ENCODE measurements around the gene NFKBIL1. TPM values are rescaled to one million over a fixed set of nuclear protein-coding genes. Genes with fewer than 3 reads are reported as not detected.
"Not testable (repeated sequence)": the region's sequence is repeated elsewhere in the genome, so short reads cannot be mapped to it uniquely, and the experiment has no call there.

The NFKBIL1 gene
- total RNA-seq (2014; rRNA removed; shearing (Covaris generic); ENCODE audit: low replicate concordance), result 21.8 and 46.1 TPM in 2 replicates

GRCh38 chr6:31546958-31547726 is at the start of gene NFKBIL1:
Gene NFKBIL1 (plus strand): TSS chr6:31547608. CDS start chr6:31547695, 87 bp downstream.
- peak; percentile 99 for DNase-seq
- no peaks in the 10 kb centered on the region for H3K9me2 ChIP-seq (replicated peaks; ENCODE audit: insufficient read depth, low read length)
- peaks cover 12% of the 10 kb centered on the region for H3K36me3 ChIP-seq (ENCODE audit: insufficient read depth, low read length)
- no peaks in the 10 kb centered on the region for H4K20me1 ChIP-seq (ENCODE audit: insufficient read depth, low read depth, low read length)
- H3K4me3 ChIP-seq (ENCODE audit: low read length), result peak within 1 kb of the TSS; percentile 72
- H3K4me1 ChIP-seq (ENCODE audit: low read length), result peaks cover 70% of the 10 kb centered on the region
- no peak within 1 kb of the TSS for H2AFZ ChIP-seq (ENCODE audit: low read length)
- peak within 1 kb of the TSS; percentile 88 for H3K27ac ChIP-seq (ENCODE audit: low read length)
- no peaks in the 10 kb centered on the region for H3K9me3 ChIP-seq (ENCODE audit: low read length)
- H3K9ac ChIP-seq (ENCODE audit: low read length), result peak within 1 kb of the TSS; percentile 75
- H3K4me2 ChIP-seq (ENCODE audit: low read depth, low read length, poor library complexity, severe bottlenecking), result peak within 1 kb of the TSS; percentile 85
- H3K79me2 ChIP-seq (ENCODE audit: low read length), result peaks cover 30% of the 10 kb centered on the region
- no peaks in the 10 kb centered on the region for H3K27me3 ChIP-seq (ENCODE audit: low read length)

GRCh38 chr6:31498748-31499147 is 48.7 kb upstream of the NFKBIL1 start:
- Histone ChIP-seq H3K79me2 (ENCODE audit: low read length) (peaks cover 64% of the 10 kb centered on the region), H3K4me2 (ENCODE audit: low read depth, low read length, poor library complexity, severe bottlenecking) (no peak overlapping the region), H3K9ac (ENCODE audit: low read length) (no peak overlapping the region), H3K27ac (ENCODE audit: low read length) (no peak overlapping the region), H3K4me3 (ENCODE audit: low read length) (peak overlapping the region; percentile 12; the same call in 1 of the 2 replicates), H3K4me1 (ENCODE audit: low read length) (peaks cover 32% of the 10 kb centered on the region), H2AFZ (ENCODE audit: low read length) (no peak overlapping the region), H3K36me3 (ENCODE audit: insufficient read depth, low read length) (no peaks in the 10 kb centered on the region), H3K9me3 (ENCODE audit: low read length) (no peaks in the 10 kb centered on the region), H4K20me1 (ENCODE audit: insufficient read depth, low read depth, low read length) (no peaks in the 10 kb centered on the region), H3K27me3 (ENCODE audit: low read length) (no peaks in the 10 kb centered on the region), H3K9me2 (replicated peaks; ENCODE audit: insufficient read depth, low read length) (no peaks in the 10 kb centered on the region)
- DNase-seq, result no peak

- H3K9ac ChIP-seq (ENCODE audit: low read length); H3K4me2 ChIP-seq (ENCODE audit: low read depth, low read length, poor library complexity, severe bottlenecking); H3K4me3 ChIP-seq (ENCODE audit: low read length); H3K9me3 ChIP-seq (ENCODE audit: low read length); H2AFZ ChIP-seq (ENCODE audit: low read length); DNase-seq; H3K27me3 ChIP-seq (ENCODE audit: low read length); H3K36me3 ChIP-seq (ENCODE audit: insufficient read depth, low read length); H3K9me2 ChIP-seq (replicated peaks; ENCODE audit: insufficient read depth, low read length); H4K20me1 ChIP-seq (ENCODE audit: insufficient read depth, low read depth, low read length); H3K27ac ChIP-seq (ENCODE audit: low read length): not testable (repeated sequence)
- H3K4me1 ChIP-seq (ENCODE audit: low read length), result peaks cover 30% of the 10 kb centered on the region
- H3K79me2 ChIP-seq (ENCODE audit: low read length), result peaks cover 69% of the 10 kb centered on the region
Observed at GRCh38 chr6:31499648-31500047, 47.8 kb upstream of the NFKBIL1 start.

- Histone ChIP-seq H3K9me3 (ENCODE audit: low read length) (no peaks in the 10 kb centered on the region), H3K9me2 (replicated peaks; ENCODE audit: insufficient read depth, low read length) (no peaks in the 10 kb centered on the region), H3K79me2 (ENCODE audit: low read length) (peaks cover 58% of the 10 kb centered on the region), H3K4me1 (ENCODE audit: low read length) (peaks cover 7% of the 10 kb centered on the region), H3K36me3 (ENCODE audit: insufficient read depth, low read length) (no peaks in the 10 kb centered on the region), H3K27ac (ENCODE audit: low read length) (no peak overlapping the region), H3K4me2 (ENCODE audit: low read depth, low read length, poor library complexity, severe bottlenecking) (no peak overlapping the region), H3K9ac (ENCODE audit: low read length) (no peak overlapping the region), H4K20me1 (ENCODE audit: insufficient read depth, low read depth, low read length) (no peaks in the 10 kb centered on the region), H2AFZ (ENCODE audit: low read length) (no peak overlapping the region), H3K27me3 (ENCODE audit: low read length) (no peaks in the 10 kb centered on the region), H3K4me3 (ENCODE audit: low read length) (no peak overlapping the region)
- DNase-seq, result no peak
Observed at GRCh38 chr6:31502586-31502985, 44.8 kb upstream of the NFKBIL1 start.

GRCh38 chr6:31509036-31509435 is 38.4 kb upstream of the NFKBIL1 start:
- not testable (repeated sequence) for H3K9me3 ChIP-seq (ENCODE audit: low read length); H2AFZ ChIP-seq (ENCODE audit: low read length); H3K4me2 ChIP-seq (ENCODE audit: low read depth, low read length, poor library complexity, severe bottlenecking); H3K27ac ChIP-seq (ENCODE audit: low read length); H3K79me2 ChIP-seq (ENCODE audit: low read length); DNase-seq; H3K27me3 ChIP-seq (ENCODE audit: low read length); H3K9me2 ChIP-seq (replicated peaks; ENCODE audit: insufficient read depth, low read length); H3K4me3 ChIP-seq (ENCODE audit: low read length); H3K9ac ChIP-seq (ENCODE audit: low read length); H4K20me1 ChIP-seq (ENCODE audit: insufficient read depth, low read depth, low read length); H3K4me1 ChIP-seq (ENCODE audit: low read length); H3K36me3 ChIP-seq (ENCODE audit: insufficient read depth, low read length)

- H3K4me3 ChIP-seq (ENCODE audit: low read length), result no peak overlapping the region
- peaks cover 8% of the 10 kb centered on the region; the same call in 1 of the 2 replicates for H3K36me3 ChIP-seq (ENCODE audit: insufficient read depth, low read length)
- H3K4me1 ChIP-seq (ENCODE audit: low read length), result no peaks in the 10 kb centered on the region
Observed at GRCh38 chr6:31510007-31510406, 37.4 kb upstream of the NFKBIL1 start.

GRCh38 chr6:31513456-31514165 is 33.8 kb upstream of the NFKBIL1 start:
- Histone ChIP-seq H3K79me2 (ENCODE audit: low read length) (no peaks in the 10 kb centered on the region), H3K27me3 (ENCODE audit: low read length) (no peaks in the 10 kb centered on the region), H3K4me1 (ENCODE audit: low read length) (no peaks in the 10 kb centered on the region), H3K9ac (ENCODE audit: low read length) (no peak overlapping the region), H2AFZ (ENCODE audit: low read length) (no peak overlapping the region), H3K4me3 (ENCODE audit: low read length) (no peak overlapping the region), H3K4me2 (ENCODE audit: low read depth, low read length, poor library complexity, severe bottlenecking) (no peak overlapping the region), H3K27ac (ENCODE audit: low read length) (no peak overlapping the region), H3K9me3 (ENCODE audit: low read length) (no peaks in the 10 kb centered on the region), H3K36me3 (ENCODE audit: insufficient read depth, low read length) (peaks cover 8% of the 10 kb centered on the region; the same call in 1 of the 2 replicates), H3K9me2 (replicated peaks; ENCODE audit: insufficient read depth, low read length) (no peaks in the 10 kb centered on the region), H4K20me1 (ENCODE audit: insufficient read depth, low read depth, low read length) (no peaks in the 10 kb centered on the region)
- no peak for DNase-seq

More at GRCh38 chr6:31510007-31510406, 37.4 kb upstream of the NFKBIL1 start:
- no peak overlapping the region for H2AFZ ChIP-seq (ENCODE audit: low read length)
- H3K27me3 ChIP-seq (ENCODE audit: low read length), result no peaks in the 10 kb centered on the region
- H4K20me1 ChIP-seq (ENCODE audit: insufficient read depth, low read depth, low read length), result no peaks in the 10 kb centered on the region
- no peak overlapping the region for H3K4me2 ChIP-seq (ENCODE audit: low read depth, low read length, poor library complexity, severe bottlenecking)
- H3K27ac ChIP-seq (ENCODE audit: low read length), result no peak overlapping the region
- DNase-seq, result no peak
- no peaks in the 10 kb centered on the region for H3K9me3 ChIP-seq (ENCODE audit: low read length)
- H3K9me2 ChIP-seq (replicated peaks; ENCODE audit: insufficient read depth, low read length), result no peaks in the 10 kb centered on the region
- no peak overlapping the region for H3K9ac ChIP-seq (ENCODE audit: low read length)
- no peaks in the 10 kb centered on the region for H3K79me2 ChIP-seq (ENCODE audit: low read length)

- no peaks in the 10 kb centered on the region for H3K9me2 ChIP-seq (replicated peaks; ENCODE audit: insufficient read depth, low read length)
- no peak overlapping the region for H2AFZ ChIP-seq (ENCODE audit: low read length)
- H3K9ac ChIP-seq (ENCODE audit: low read length), result no peak overlapping the region
- H3K36me3 ChIP-seq (ENCODE audit: insufficient read depth, low read length), result no peaks in the 10 kb centered on the region
- H3K79me2 ChIP-seq (ENCODE audit: low read length), result no peaks in the 10 kb centered on the region
- H3K27me3 ChIP-seq (ENCODE audit: low read length), result no peaks in the 10 kb centered on the region
- H4K20me1 ChIP-seq (ENCODE audit: insufficient read depth, low read depth, low read length), result no peaks in the 10 kb centered on the region
- H3K4me1 ChIP-seq (ENCODE audit: low read length), result no peaks in the 10 kb centered on the region
- no peak for DNase-seq
- H3K4me2 ChIP-seq (ENCODE audit: low read depth, low read length, poor library complexity, severe bottlenecking), result no peak overlapping the region
- no peaks in the 10 kb centered on the region for H3K9me3 ChIP-seq (ENCODE audit: low read length)
- no peak overlapping the region for H3K27ac ChIP-seq (ENCODE audit: low read length)
- no peak overlapping the region for H3K4me3 ChIP-seq (ENCODE audit: low read length)
Observed at GRCh38 chr6:31521835-31522234, 25.6 kb upstream of the NFKBIL1 start.
